Motor neuron (in vitro differentiated cells): ENCODE results near the gene ZNF846. TPM values are rescaled to one million over a fixed set of nuclear protein-coding genes. Genes with fewer than 3 reads are reported as not detected.
"Not testable (repeated sequence)": the region's sequence is repeated elsewhere in the genome, so short reads cannot be mapped to it uniquely, and the experiment has no call there.

ENCODE experiments used
- ATAC-seq, 8 experiments: fragments of 200-7000 bp; cut with Tn5 transposase; replicated peaks in 6 of 8; 2 replicates each; pipeline ENCODE4 v1.8.0; 2021; ENCODE audit warnings: mild to moderate bottlenecking in 8 of 8, moderate library complexity in 8 of 8
- H3K27ac ChIP-seq, 2 donors: fragments of 250-450 bp; sonication (Bioruptor Pico); 2 replicates each; pipeline ENCODE4 v1.9.0; 2021; ENCODE audit warnings: antibody characterized with exemption in 2 of 2, mild to moderate bottlenecking in 2 of 2, moderate library complexity in 1 of 2
- H3K4me1 ChIP-seq, 2 donors: fragments of 250-450 bp; sonication (Bioruptor Pico); replicated peaks in 1 of 2; 2 replicates each; pipeline ENCODE4 v1.6.1; 2021; ENCODE audit warnings: antibody characterized with exemption in 2 of 2, mild to moderate bottlenecking in 2 of 2, moderate library complexity in 1 of 2
- H3K4me3 ChIP-seq, 5 donors: fragments of 250-450 bp; sonication (Bioruptor Pico); 2 replicates each; pipeline ENCODE4 v1.9.0; 2021; ENCODE audit warnings: antibody characterized with exemption in 5 of 5, mild to moderate bottlenecking in 5 of 5, moderate library complexity in 4 of 5
- WGBS, 10 experiments: fragments of 450-650 bp; shearing (Covaris generic); methylation state at CpG; one replicate each; pipeline ENCODE4 v1.0.0; 2022; 5-methylcytosine and 5-hydroxymethylcytosine counted together
- in situ Hi-C, 9 experiments: fragments of 400-800 bp; cut with MboI; loops; one replicate each; pipeline ENCODE4 v1.15.0; 2021; ENCODE audit warnings: low sequenced_read_pairs in 9 of 9, low pct_unique_long_range_greater_than_20kb in 2 of 9; ENCODE audit not compliant: unreplicated experiment in 9 of 9
- total RNA-seq, 8 experiments: library from RNA; unstranded; fragments of 300-600 nt; gene quantifications; 2 replicates each; pipeline versions ENCODE4 v1.2.3 to v1.2.4, GENCODE V29; 2022

ZNF846 gene
- total RNA-seq, 8 experiments from 2014 or later, result 5.1 to 15.0 (median 7.6) TPM

DNA sequence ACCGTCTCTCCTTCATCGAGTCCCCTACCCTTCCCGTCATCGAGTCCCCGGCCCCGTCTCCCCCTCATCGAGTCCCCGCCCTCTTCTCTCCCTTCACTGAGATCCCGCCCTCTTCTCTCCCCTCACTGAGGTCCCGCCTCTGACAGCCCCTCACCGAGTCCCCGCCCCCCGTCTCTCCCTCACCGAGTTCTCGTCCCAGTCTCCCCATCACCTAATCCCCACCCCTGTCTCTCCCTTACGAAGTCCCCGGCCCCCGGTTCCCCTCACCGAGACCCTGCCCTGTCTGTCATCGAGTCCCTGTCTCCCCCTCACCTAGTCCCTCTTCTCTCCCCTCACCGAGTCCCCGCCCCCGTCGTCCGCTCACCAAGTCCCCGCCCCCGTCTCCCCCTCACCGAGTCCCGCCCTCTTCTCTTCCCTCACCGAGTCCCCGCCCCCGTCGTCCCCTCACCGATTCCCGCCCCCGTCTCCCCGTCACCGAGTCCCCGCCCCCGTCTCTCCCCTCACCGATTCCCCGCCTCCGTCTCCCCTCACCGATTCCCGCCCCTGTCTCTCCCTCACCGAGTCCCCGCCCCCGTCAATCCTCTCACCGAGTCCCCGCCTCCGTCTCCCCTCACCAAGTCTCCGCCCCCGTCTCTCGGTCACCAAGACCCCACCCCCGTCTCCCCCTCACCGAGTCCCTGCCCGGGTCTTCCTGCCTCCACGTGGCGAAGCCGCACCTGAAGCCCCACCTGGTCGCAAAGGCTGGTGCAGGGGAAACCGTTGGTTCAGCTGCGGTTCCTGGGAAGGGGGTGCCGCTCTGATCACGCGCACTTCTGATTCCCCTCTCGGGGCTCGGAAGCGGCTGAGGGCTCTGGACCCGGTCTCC lies 23.9 kb upstream of the ZNF846 start:
- ATAC-seq, result peak; percentile 56 to 70 (median 63)
- peak overlapping the region; percentile 46 to 77 (median 65) for H3K4me3 ChIP-seq
- H3K27ac ChIP-seq, result peak overlapping the region; percentile 89 to 95
- no CpG with 5 or more reads among the region's 70 CpGs for WGBS, 10 experiments
- in situ Hi-C loops, result loop anchor here in 8 of 9 experiments (10.0 to 25.0 kb wide), 3 partner anchors 155 to 168 kb away; partner anchors contain the start of gene ZNF561 (in 4 of the 8)
- peaks cover 20 to 21% of the 10 kb centered on the region in 2 donors for H3K4me1 ChIP-seq

GRCh38 chr19:9791552-9792205 lies 23.1 kb upstream of the ZNF846 start:
- in situ Hi-C loops, result loop anchor here in 8 of 9 experiments (10.0 to 25.0 kb wide), 3 partner anchors 154 to 167 kb away; partner anchors contain the start of gene ZNF561 (in 4 of the 8)
- H3K27ac ChIP-seq, result peak overlapping the region; percentile 75 to 95
- ATAC-seq, result peak; percentile 43 to 70 (median 64)

DNA sequence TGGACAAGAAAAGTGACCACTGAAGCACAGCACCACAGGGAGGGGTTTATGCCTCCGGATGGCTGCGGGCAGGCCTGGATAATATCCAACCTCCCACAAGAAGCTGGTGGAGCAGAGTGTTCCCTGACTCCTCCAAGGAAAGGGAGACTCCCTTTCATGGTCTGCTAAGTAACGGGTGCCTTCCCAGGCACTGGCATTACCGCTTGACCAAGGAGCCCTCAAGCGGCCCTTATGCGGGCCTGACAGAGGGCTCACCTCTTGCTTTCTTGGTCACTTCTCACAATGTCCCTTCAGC lies 22.5 kb upstream of the ZNF846 start:
- peak overlapping the region; percentile 31 to 47 (median 40) for H3K4me3 ChIP-seq
- not testable (repeated sequence) for ATAC-seq
- H3K27ac ChIP-seq, result peak overlapping the region; percentile 67 to 75
- in situ Hi-C loops, result loop anchor here in 8 of 9 experiments (10.0 to 25.0 kb wide), 3 partner anchors 154 to 166 kb away; partner anchors contain the start of gene ZNF561 (in 4 of the 8)
- peaks cover 20 to 21% of the 10 kb centered on the region in 2 donors for H3K4me1 ChIP-seq
- 59 to 100% (median 65%) methylated on average over 4 to 6 of the region's 6 CpGs; no CpG with 5 or more reads in 7 of the 10 experiments for WGBS, 10 experiments

More at GRCh38 chr19:9791552-9792205, 23.1 kb upstream of the ZNF846 start:
- Histone ChIP-seq H3K4me3 (peak overlapping the region; percentile 47 to 77 (median 65)), H3K4me1 (peaks cover 20 to 21% of the 10 kb centered on the region in 2 donors)
- WGBS, 10 experiments, result 0 to 15% methylated on average over 3 to 4 of the region's 50 CpGs; no CpG with 5 or more reads in 8 of the 10 experiments

DNA sequence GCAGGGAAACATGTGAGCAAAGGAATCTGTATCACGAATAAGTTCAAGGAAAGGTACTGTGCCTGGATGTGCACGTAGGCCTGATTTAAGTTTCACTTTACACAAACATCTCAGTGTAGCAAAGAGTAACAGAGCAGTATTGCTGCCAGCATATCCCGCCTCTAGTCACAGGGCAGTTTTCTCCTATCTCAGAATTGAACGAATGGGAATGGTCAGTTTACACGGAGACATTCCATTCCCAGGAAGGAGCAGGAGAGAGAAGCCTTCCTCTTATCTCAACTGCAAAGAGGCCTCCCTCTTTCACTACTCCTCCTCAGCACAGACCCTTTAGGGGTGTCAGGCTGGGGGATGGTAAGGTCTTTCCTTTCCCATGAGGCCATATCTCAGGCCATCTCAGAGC lies 21.0 kb upstream of the ZNF846 start:
- ATAC-seq, H3K4me3 ChIP-seq: not testable (repeated sequence)
- H3K27ac ChIP-seq, result peak overlapping the region; percentile 67 to 75
- 49 to 100% (median 80%) methylated on average over 1 to 3 of the region's 5 CpGs; no CpG with 5 or more reads in 3 of the 10 experiments for WGBS, 10 experiments
- H3K4me1 ChIP-seq, result peaks cover 23 to 26% of the 10 kb centered on the region in 2 donors
- in situ Hi-C loops, result loop anchor here in 3 of 9 experiments (25.0 kb wide), 1 partner anchor 152 kb away; no protein-coding TSS in a partner anchor

DNA sequence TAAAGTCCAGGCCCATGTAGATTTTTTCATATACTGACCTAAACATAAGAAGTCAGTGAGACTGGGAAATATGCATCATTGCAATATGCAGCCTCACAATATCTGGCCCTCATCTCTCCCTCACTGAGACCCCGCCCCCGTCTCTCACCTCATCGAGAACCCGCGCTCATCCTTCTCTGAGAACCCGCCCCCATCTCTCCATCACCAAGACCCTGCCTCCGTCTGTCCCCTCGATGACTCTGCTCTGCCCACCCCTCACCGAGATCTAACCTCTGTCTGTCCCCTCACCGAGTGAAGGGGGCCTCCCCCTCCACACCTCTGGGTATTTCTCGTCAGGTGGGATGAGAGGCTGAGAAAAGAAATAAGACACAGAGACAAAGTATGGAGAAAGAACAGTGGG lies 20.5 kb upstream of the ZNF846 start:
- peaks cover 28 to 31% of the 10 kb centered on the region in 2 donors for H3K4me1 ChIP-seq
- ATAC-seq, result no peak
- H3K4me3 ChIP-seq, result no peak overlapping the region
- H3K27ac ChIP-seq, result no peak overlapping the region
- 73 to 78% methylated on average over 4 to 6 of the region's 11 CpGs; no CpG with 5 or more reads in 8 of the 10 experiments for WGBS, 10 experiments
- in situ Hi-C loops, result loop anchor here in 3 of 9 experiments (25.0 kb wide), 1 partner anchor 152 kb away; no protein-coding TSS in a partner anchor

- in situ Hi-C loops, result loop anchor here in 3 of 9 experiments (25.0 kb wide), 1 partner anchor 151 kb away; no protein-coding TSS in a partner anchor
- not testable (repeated sequence) for H3K4me3 ChIP-seq, H3K27ac ChIP-seq, ATAC-seq
- 70 to 100% (median 98%) methylated on average over 1 to 13 of the region's 13 CpGs for WGBS, 10 experiments
- peaks cover 32 to 35% of the 10 kb centered on the region in 2 donors for H3K4me1 ChIP-seq
Observed at GRCh38 chr19:9788604-9789003, 20.1 kb upstream of the ZNF846 start.

GRCh38 chr19:9786819-9787218 lies 18.3 kb upstream of the ZNF846 start:
- 45 to 100% (median 92%) methylated on average over 2 to 6 of the region's 8 CpGs; no CpG with 5 or more reads in 4 of the 10 experiments for WGBS, 10 experiments
- Histone ChIP-seq H3K4me1 (peaks cover 37% of the 10 kb centered on the region in 2 donors), H3K4me3 (no peak overlapping the region), H3K27ac (no peak overlapping the region)
- in situ Hi-C loops, result loop anchor here in 3 of 9 experiments (25.0 kb wide), 1 partner anchor 150 kb away; no protein-coding TSS in a partner anchor
- ATAC-seq, result no peak

GRCh38 chr19:9786342-9786741 lies 17.8 kb upstream of the ZNF846 start:
- Histone ChIP-seq H3K4me3 (peak overlapping the region; percentile 55 to 85 (median 61)), H3K4me1 (peaks cover 36 to 37% of the 10 kb centered on the region in 2 donors), H3K27ac (peak overlapping the region; percentile 81 to 89)
- 100% methylated on average over 1 to 2 of the region's 9 CpGs; no CpG with 5 or more reads in 8 of the 10 experiments for WGBS, 10 experiments
- ATAC-seq, result no peak
- in situ Hi-C loops, result loop anchor here in 3 of 9 experiments (25.0 kb wide), 1 partner anchor 149 kb away; no protein-coding TSS in a partner anchor

DNA sequence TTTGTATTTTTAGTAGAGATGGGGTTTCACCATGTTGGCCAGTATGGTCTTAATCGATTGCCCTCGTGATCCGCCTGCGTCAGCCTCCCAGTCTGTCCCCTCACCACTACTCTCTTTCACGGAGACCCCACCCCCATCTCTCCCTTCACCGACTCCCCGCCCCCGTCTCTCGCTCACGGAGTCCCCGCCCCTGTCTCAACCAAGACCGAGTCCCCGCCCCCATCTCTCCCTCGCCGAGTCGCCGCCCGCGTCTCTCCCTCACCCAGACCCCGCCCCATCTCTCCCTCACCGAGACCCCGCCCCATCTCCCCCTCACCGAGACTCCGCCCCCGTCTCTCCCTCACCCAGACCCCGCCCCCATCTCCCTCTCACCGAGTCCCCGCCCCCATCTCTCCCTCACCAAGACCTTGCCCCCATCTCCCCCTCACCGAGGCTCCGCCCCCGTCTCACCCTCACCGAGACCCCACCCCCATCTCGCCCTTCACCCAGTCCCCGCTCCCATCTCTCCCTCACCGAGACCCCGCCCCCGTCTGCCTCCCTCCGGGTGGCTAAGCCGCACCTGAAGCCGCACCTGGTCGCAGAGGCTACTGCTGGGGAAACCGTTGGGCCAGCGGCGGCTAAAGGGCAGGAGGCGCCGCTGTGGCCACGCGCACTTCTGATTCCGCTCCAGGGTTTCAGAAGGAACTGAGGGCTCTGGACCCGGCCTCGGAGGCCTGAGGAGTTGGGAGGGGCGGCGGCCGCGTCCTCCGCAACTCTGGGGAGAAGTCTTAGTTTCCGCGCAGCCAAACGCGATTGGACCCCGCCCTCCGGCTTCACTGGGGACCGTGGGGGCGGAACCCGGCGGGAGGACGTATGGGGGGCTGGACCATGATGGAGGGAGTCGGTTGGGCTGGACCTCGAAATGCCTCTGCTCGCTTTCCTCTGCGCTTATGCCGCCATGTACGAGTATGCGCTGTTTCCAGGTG lies 17.1 kb upstream of the ZNF846 start:
- H3K27ac ChIP-seq, result peak overlapping the region; percentile 96 to 98
- H3K4me3 ChIP-seq, result peak overlapping the region; percentile 55 to 85 (median 61)
- peak; percentile 78 to 88 (median 82) for ATAC-seq
- WGBS, 10 experiments, result 0% methylated on average over 2 to 4 of the region's 74 CpGs; no CpG with 5 or more reads in 8 of the 10 experiments
- peaks cover 29 to 31% of the 10 kb centered on the region in 2 donors for H3K4me1 ChIP-seq
- in situ Hi-C loops, result loop anchor here in 3 of 9 experiments (25.0 kb wide), 1 partner anchor 148 kb away; no protein-coding TSS in a partner anchor

GRCh38 chr19:9784163-9784496 lies 15.6 kb upstream of the ZNF846 start:
- Histone ChIP-seq H3K27ac (peak overlapping the region; percentile 96 to 98), H3K4me1 (peaks cover 16% of the 10 kb centered on the region in 2 donors), H3K4me3 (peak overlapping the region in 3 of 5 donors; percentile 42 to 50 (median 42))
- 60 to 94% (median 93%) methylated on average over 2 to 3 of the region's 6 CpGs; no CpG with 5 or more reads in 5 of the 10 experiments for WGBS, 10 experiments
- ATAC-seq, result not testable (repeated sequence)
- in situ Hi-C loops, result loop anchor here in 3 of 9 experiments (25.0 kb wide), 1 partner anchor 147 kb away; no protein-coding TSS in a partner anchor

DNA sequence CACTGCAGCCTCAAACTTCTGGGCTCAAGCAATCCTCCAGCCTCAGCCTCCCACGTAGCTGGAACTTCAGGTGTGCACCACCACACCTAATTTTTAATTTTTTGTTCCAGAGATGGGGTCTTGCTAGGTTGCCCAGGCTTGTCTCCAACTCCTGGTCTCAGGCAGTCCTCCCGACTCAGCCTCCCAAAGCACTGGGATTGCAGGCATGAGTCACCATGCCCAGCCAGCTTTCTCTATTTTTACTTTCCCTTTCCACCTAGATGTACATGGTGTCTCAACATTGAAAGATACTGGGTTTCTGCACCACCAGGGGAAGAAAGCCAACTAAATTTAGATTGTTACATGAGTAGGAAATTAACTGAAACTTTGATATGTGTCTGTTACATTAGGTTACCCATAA lies 13.8 kb upstream of the ZNF846 start:
- no peak overlapping the region for H3K27ac ChIP-seq
- no peak overlapping the region for H3K4me3 ChIP-seq
- in situ Hi-C loops, result loop anchor here in 3 of 9 experiments (25.0 kb wide), 1 partner anchor 145 kb away; no protein-coding TSS in a partner anchor
- ATAC-seq, result no peak
- H3K4me1 ChIP-seq, result peaks cover 16% of the 10 kb centered on the region in 2 donors
- WGBS, 10 experiments, result 14 to 100% (median 83%) methylated on average over 1 to 2 of the region's 2 CpGs; no CpG with 5 or more reads in 3 of the 10 experiments
